NCI-H2029 treated with DMSO at 0.1 percent for 48 hours (cell line): Measurements from ENCODE around the gene CORO6.

ENCODE experiments used
- DNase-seq: peaks from one replicate; lab custom pipeline; 2025; lab: John Stamatoyannopoulos, UW

The CORO6 gene

GRCh38 chr17:29630630-29631193 is 8.0 kb upstream of the CORO6 start:
- no peak for DNase-seq

- DNase-seq = no peak
Measured at GRCh38 chr17:29629839-29630238, 7.1 kb upstream of the CORO6 start.

GRCh38 chr17:29628644-29629043 is 5.9 kb upstream of the CORO6 start:
- DNase-seq = no peak

- no peak for DNase-seq
Measured at GRCh38 chr17:29627951-29628350, 5.2 kb upstream of the CORO6 start.

- DNase-seq = no peak
Measured at GRCh38 chr17:29625037-29625750, 2.5 kb upstream of the CORO6 start.

GRCh38 chr17:29624586-29624985 is 1.9 kb upstream of the CORO6 start:
- DNase-seq = no peak

GRCh38 chr17:29623283-29623647 is 553 bp upstream of the CORO6 start:
- no peak for DNase-seq

GRCh38 chr17:29621751-29622194 is 939 bp downstream of the CORO6 start:
- no peak for DNase-seq

GRCh38 chr17:29620779-29621500 is 1.8 kb downstream of the CORO6 start:
- no peak for DNase-seq

- no peak for DNase-seq
Measured at GRCh38 chr17:29620271-29620670, 2.4 kb downstream of the CORO6 start.

GRCh38 chr17:29619251-29619650 is 3.5 kb downstream of the CORO6 start:
- DNase-seq = no peak

GRCh38 chr17:29618272-29619065 is 4.2 kb downstream of the CORO6 start:
- no peak for DNase-seq

- DNase-seq = peak; percentile 13
Measured at GRCh38 chr17:29617481-29618271, 5.0 kb downstream of the CORO6 start.

GRCh38 chr17:29617125-29617480 is 5.6 kb downstream of the CORO6 start:
- DNase-seq = peak; percentile 40

- DNase-seq = no peak
Measured at GRCh38 chr17:29616300-29617048, 6.2 kb downstream of the CORO6 start.

GRCh38 chr17:29615492-29616299 is 7.0 kb downstream of the CORO6 start:
- DNase-seq = peak; percentile 33

GRCh38 chr17:29615048-29615385 is 7.7 kb downstream of the CORO6 start:
- no peak for DNase-seq

GRCh38 chr17:29614349-29615047 is 8.2 kb downstream of the CORO6 start:
- DNase-seq = no peak

- DNase-seq = no peak
Measured at GRCh38 chr17:29613856-29614255, 8.9 kb downstream of the CORO6 start.
